Measurements from ENCODE around the gene HARS2.
"Not testable (repeated sequence)": the region's sequence is repeated elsewhere in the genome, so short reads cannot be mapped to it uniquely, and the experiment has no call there.

HARS2 gene

DNA sequence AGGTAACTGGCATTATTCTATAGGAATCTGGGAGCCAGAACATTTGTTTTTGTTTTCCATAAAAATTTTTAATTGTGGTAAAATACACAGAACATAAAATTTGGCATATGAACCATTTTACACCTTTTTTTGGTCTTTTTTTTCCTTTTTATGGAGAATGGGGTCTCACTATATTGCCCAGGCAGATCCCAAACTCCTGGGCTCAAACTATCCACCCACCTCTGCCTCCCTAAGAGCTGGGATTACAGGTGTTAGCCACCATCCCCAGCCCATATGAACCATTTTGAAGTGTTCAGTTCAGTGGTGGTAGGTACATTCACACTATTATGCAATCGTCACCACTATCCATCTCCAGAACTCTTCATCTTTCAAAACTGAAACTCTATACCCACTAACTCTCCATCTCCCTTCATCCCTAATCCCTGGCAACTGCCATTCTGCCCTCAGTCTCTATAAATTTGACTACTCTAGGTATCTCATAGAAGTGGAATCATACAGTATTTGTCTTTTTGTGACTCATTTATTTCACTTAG, 22.4 kb downstream of the HARS2 start:
- TF ChIP-seq, protein P1, sequence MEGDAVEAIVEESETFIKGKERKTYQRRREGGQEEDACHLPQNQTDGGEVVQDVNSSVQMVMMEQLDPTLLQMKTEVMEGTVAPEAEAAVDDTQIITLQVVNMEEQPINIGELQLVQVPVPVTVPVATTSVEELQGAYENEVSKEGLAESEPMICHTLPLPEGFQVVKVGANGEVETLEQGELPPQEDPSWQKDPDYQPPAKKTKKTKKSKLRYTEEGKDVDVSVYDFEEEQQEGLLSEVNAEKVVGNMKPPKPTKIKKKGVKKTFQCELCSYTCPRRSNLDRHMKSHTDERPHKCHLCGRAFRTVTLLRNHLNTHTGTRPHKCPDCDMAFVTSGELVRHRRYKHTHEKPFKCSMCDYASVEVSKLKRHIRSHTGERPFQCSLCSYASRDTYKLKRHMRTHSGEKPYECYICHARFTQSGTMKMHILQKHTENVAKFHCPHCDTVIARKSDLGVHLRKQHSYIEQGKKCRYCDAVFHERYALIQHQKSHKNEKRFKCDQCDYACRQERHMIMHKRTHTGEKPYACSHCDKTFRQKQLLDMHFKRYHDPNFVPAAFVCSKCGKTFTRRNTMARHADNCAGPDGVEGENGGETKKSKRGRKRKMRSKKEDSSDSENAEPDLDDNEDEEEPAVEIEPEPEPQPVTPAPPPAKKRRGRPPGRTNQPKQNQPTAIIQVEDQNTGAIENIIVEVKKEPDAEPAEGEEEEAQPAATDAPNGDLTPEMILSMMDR (IDR thresholded peaks at IDR 0.05; ENCODE audit: extremely low read depth, insufficient read depth, missing control alignments) = no peak
- no peak for DNase-seq (ENCODE audit: low spot score)
- in situ Hi-C loops (cut with MboI; ENCODE audit: low pct_unique_long_range_greater_than_20kb, low sequenced_read_pairs, unreplicated experiment) = no loop called here

DNA sequence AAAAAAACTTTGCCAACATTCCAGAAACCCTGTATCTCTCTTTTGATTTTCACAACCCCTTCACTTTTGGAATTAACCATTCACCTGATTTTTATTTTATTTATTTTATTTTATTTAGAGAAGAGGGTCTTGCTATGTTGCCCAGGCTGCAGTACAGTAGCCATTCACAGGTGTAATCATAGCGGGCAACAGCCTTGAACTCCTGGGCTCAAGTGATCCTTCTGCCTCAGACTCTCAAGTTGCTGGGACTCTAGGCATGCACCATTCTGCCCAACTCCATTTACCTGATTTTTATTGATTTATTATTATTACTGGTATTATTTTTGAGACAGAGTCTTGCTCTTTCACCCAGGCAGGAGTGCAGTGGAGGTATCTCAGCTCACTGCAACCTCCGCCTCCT, 25.0 kb downstream of the HARS2 start:
- in situ Hi-C loops (cut with MboI; ENCODE audit: low pct_unique_long_range_greater_than_20kb, low sequenced_read_pairs, unreplicated experiment); DNase-seq (ENCODE audit: low spot score): not testable (repeated sequence)

DNA sequence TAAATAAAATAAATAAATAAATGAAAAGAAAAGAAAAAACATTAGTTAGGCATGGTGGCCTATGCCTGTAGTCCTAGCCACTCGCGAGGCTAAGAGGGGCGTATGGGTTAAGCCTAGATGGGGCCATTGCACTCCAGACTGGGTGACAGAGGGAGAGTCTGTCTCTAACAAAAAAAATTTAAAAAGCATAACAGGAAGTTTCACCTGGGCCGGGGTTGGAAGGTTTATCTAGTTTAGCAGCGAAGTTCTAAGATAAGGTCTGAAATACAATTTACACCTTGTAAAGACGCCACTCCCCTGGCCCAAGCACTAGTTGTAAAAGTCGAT, 27.0 kb downstream of the HARS2 start:
- in situ Hi-C loops (cut with MboI; ENCODE audit: low pct_unique_long_range_greater_than_20kb, low sequenced_read_pairs, unreplicated experiment) = no loop called here
- DNase-seq (ENCODE audit: low spot score) = no peak
- TF ChIP-seq, protein P1 (IDR thresholded peaks at IDR 0.05; ENCODE audit: extremely low read depth, insufficient read depth, missing control alignments) = no peak

DNA sequence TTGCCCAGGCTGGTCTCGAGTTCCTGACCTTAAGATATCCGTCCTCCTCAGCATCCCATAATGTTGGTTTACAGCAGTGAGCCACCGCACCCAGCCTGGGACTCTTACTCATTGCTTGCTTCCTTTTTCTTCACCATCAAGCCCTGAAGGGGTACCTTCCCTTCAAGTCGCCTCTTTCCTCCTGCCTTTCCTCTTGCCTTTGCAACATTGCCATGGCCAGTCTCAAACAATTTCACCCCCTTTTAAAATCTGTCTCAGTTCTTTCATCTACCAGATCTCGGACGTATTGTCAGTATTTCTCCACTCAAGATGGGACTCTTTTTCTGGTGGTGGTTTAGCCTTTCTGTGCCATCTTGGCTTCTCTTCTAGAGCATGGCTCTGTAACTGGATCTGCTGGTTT, 29.5 kb downstream of the HARS2 start:
- in situ Hi-C loops (cut with MboI; ENCODE audit: low pct_unique_long_range_greater_than_20kb, low sequenced_read_pairs, unreplicated experiment) = loop anchor here (10.0 kb wide), 1 partner anchor 356 kb away; the partner anchor contains the start of gene SLC4A9
- not testable (repeated sequence) for DNase-seq (ENCODE audit: low spot score)

DNA sequence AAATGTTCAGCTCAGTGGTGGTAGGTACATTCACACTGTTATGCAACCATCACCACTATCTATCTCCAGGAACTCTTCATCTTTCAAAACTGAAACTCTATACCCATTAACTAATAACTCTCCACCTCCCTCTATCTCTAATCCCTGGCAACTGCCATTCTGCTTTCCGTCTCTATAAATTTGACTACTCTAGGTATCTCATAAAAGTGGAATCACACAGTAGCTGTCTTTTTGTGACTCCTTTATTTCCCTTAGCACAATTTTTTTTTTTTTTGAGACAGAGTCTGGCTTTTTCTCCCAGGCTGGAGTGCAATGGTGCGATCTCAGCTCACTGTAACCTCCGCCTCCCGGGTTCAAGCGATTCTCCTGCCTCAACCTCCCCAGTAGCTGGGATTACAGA, 30.1 kb downstream of the HARS2 start:
- DNase-seq (ENCODE audit: low spot score) = not testable (repeated sequence)

DNA sequence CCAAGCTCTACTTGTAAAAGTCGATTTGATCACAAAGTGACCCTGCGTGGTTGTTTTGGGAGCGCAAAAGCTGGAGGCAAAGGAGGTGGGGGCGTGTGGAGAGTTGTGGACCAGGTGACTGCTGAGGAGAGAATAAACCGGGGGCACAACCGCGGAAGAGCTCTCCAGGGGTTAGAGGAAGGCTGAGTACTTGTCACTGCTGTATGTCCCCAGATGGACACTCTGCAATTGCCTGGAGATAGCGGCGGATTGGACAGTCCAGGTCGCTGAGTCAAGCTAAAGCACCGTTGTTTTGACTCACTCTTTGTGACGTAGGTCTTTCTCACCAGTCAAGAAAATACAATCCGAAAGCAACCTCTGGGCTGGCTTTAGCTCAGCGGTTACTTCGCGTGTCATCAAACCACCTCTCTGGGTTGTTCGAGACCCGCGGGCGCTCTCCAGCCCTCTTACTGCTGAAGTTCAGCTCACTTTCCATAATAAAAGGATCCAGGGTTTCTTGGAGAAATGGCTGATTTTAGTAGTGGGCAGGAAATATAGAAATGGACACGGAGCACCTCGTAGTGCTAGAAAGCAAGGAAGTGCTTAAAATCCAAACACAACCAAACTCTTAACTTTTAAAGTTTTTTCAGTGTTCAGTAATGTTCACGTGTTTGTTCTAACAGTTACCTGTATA, 34.7 kb downstream of the HARS2 start:
- in situ Hi-C loops (cut with MboI; ENCODE audit: low pct_unique_long_range_greater_than_20kb, low sequenced_read_pairs, unreplicated experiment) = loop anchor here (10.0 kb wide), 1 partner anchor 361 kb away; the partner anchor contains the start of gene SLC4A9
- DNase-seq (ENCODE audit: low spot score) = peak; percentile 58
- TF ChIP-seq, protein P1 (IDR thresholded peaks at IDR 0.05; ENCODE audit: extremely low read depth, insufficient read depth, missing control alignments) = no peak

More for the DNA sequence above, 30.1 kb downstream of the HARS2 start:
- in situ Hi-C loops (cut with MboI; ENCODE audit: low pct_unique_long_range_greater_than_20kb, low sequenced_read_pairs, unreplicated experiment) = loop anchor here (10.0 kb wide), 1 partner anchor 357 kb away; the partner anchor contains the start of gene SLC4A9

DNA sequence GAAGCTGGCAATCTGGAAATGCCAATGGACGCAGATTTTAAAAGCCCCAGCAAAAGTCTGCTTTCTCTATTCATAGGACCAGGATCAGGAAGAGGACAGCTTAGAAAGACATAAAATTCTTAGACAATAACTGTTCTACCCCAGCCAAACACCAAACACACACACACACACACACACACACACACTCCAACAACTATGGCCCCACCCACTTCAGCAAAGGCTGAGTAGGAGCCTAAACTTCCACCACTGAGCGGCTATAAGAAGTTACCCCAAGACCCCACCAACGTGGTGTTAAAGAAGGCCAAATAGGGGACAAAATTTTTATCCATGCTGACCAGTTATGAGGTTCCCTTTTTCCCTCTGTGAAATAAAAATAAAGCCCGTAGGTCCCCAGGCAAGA, 41.8 kb downstream of the HARS2 start:
- no peak for DNase-seq (ENCODE audit: low spot score)
- in situ Hi-C loops (cut with MboI; ENCODE audit: low pct_unique_long_range_greater_than_20kb, low sequenced_read_pairs, unreplicated experiment) = no loop called here
- TF ChIP-seq, protein P1 (IDR thresholded peaks at IDR 0.05; ENCODE audit: extremely low read depth, insufficient read depth, missing control alignments) = no peak

DNA sequence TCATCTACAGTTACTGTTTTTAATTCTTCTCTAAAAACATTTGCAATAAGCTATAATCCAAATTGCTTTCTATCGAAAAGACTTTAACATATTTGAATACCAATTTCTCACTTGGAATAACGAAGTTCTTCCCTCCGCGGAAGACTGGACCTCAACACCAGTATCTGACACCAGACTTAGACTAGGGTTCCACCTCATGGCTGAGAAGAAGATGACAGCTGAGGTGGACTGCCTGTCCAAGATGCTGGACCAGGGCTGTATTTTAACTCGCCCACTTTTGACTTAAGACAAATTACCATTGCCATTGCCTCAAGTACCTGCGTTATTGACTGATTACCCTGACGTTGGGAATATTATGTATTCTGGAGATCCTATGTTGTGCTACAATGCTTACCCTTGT, 43.1 kb downstream of the HARS2 start:
- no peak for DNase-seq (ENCODE audit: low spot score)
- in situ Hi-C loops (cut with MboI; ENCODE audit: low pct_unique_long_range_greater_than_20kb, low sequenced_read_pairs, unreplicated experiment) = no loop called here
- TF ChIP-seq, protein P1 (IDR thresholded peaks at IDR 0.05; ENCODE audit: extremely low read depth, insufficient read depth, missing control alignments) = no peak

All from GM13977 (cell line).